Measurements from ENCODE around the gene TOP2B. TPM values are rescaled to one million over a fixed set of nuclear protein-coding genes. Genes with fewer than 3 reads are reported as not detected.

The TOP2B gene
- total and polyA plus RNA-seq, 8 donors: 35.6 to 266 (median 61.9) TPM

GRCh38 chr3:25558796-25559195 lies 105.9 kb downstream of the TOP2B start:
- TF ChIP-seq EP300 (IDR thresholded peaks at IDR 0.05): no peak
- TF ChIP-seq POLR2AphosphoS5 (IDR thresholded peaks at IDR 0.05): no peak
- TF ChIP-seq CTCF (IDR thresholded peaks at IDR 0.05): no peak
- no peak for TF ChIP-seq POLR2A (IDR thresholded peaks at IDR 0.05)
- H3K9me3 ChIP-seq: no peaks in the 10 kb centered on the region
- no peaks in the 10 kb centered on the region for H3K27me3 ChIP-seq
- H3K4me1 ChIP-seq: peaks cover 5 to 28% (median 19%) of the 10 kb centered on the region in 4 donors
- intact Hi-C loops (cut with DNase I; ENCODE audit: low total_unique reads): no loop called here
- H3K4me3 ChIP-seq: no peak overlapping the region
- no peak overlapping the region for H3K27ac ChIP-seq
- DNase-seq: no peak
- 81 to 89% (median 84%) methylated on average over 6 of the region's 6 CpGs for WGBS, 5 donors
- no peaks in the 10 kb centered on the region for H3K36me3 ChIP-seq

- no peak overlapping the region for H3K4me3 ChIP-seq
- intact Hi-C loops (cut with DNase I; ENCODE audit: low total_unique reads): no loop called here
- peak in 1 of 2 donors; percentile 68 for DNase-seq
- 27 to 38% (median 33%) methylated on average over 5 of the region's 5 CpGs for WGBS, 5 donors
- H3K27ac ChIP-seq: peak overlapping the region in 1 of 5 donors; percentile 23
- H3K4me1 ChIP-seq: peaks cover 5 to 28% (median 19%) of the 10 kb centered on the region in 4 donors
- no peaks in the 10 kb centered on the region for H3K36me3 ChIP-seq
- no peaks in the 10 kb centered on the region for H3K9me3 ChIP-seq
- H3K27me3 ChIP-seq: no peaks in the 10 kb centered on the region
- TF ChIP-seq POLR2AphosphoS5 (IDR thresholded peaks at IDR 0.05) (no peak), CTCF (IDR thresholded peaks at IDR 0.05) (no peak), EP300 (IDR thresholded peaks at IDR 0.05) (no peak)
These were observed 106.6 kb downstream of the TOP2B start for GRCh38 chr3:25558121-25558520.

- Histone ChIP-seq H3K4me1 (peaks cover 5 to 28% (median 19%) of the 10 kb centered on the region in 4 donors), H3K9me3 (no peaks in the 10 kb centered on the region), H3K27ac (no peak overlapping the region), H3K27me3 (no peaks in the 10 kb centered on the region), H3K4me3 (no peak overlapping the region), H3K36me3 (no peaks in the 10 kb centered on the region)
- 37 to 57% (median 42%) methylated on average over 3 of the region's 3 CpGs for WGBS, 5 donors
- TF ChIP-seq EP300 (IDR thresholded peaks at IDR 0.05) (no peak), POLR2A (IDR thresholded peaks at IDR 0.05) (no peak), CTCF (IDR thresholded peaks at IDR 0.05) (no peak), POLR2AphosphoS5 (IDR thresholded peaks at IDR 0.05) (no peak)
- DNase-seq: peak in 1 of 2 donors; percentile 28
- intact Hi-C loops (cut with DNase I; ENCODE audit: low total_unique reads): no loop called here
These were observed 107.0 kb downstream of the TOP2B start for GRCh38 chr3:25557694-25558093.

GRCh38 chr3:25556447-25556846 lies 108.3 kb downstream of the TOP2B start:
- TF ChIP-seq POLR2AphosphoS5 (IDR thresholded peaks at IDR 0.05): no peak
- no peak for TF ChIP-seq POLR2A (IDR thresholded peaks at IDR 0.05)
- TF ChIP-seq CTCF (IDR thresholded peaks at IDR 0.05): no peak
- no peak for TF ChIP-seq EP300 (IDR thresholded peaks at IDR 0.05)

More at GRCh38 chr3:25556447-25556846, 108.3 kb downstream of the TOP2B start:
- H3K27me3 ChIP-seq: no peaks in the 10 kb centered on the region
- no peak overlapping the region for H3K27ac ChIP-seq
- no peaks in the 10 kb centered on the region for H3K9me3 ChIP-seq
- H3K36me3 ChIP-seq: no peaks in the 10 kb centered on the region
- DNase-seq: no peak
- intact Hi-C loops (cut with DNase I; ENCODE audit: low total_unique reads): no loop called here
- 61 to 86% (median 83%) methylated on average over 1 of the region's 1 CpG for WGBS, 5 donors
- no peak overlapping the region for H3K4me3 ChIP-seq
- peaks cover 5 to 28% (median 19%) of the 10 kb centered on the region in 4 donors for H3K4me1 ChIP-seq

All from stomach (tissue), 9 donors.